HCT116 (cell line): ENCODE measurements around the gene KRT74. TPM values are rescaled to one million over a fixed set of nuclear protein-coding genes. Genes with fewer than 3 reads are reported as not detected.

Experiments
- ATAC-seq: fragments of 200-7000 bp; cut with Tn5 transposase; 2 replicates; pipeline ENCODE4 v1.9.1; 2020; ENCODE audit warnings: mild to moderate bottlenecking, moderate library complexity
- BruUV-seq: library from RNA; stranded (reverse); fragments of 400-500 nt; replicated peaks from 2 replicates; lab custom pipeline; 2021; lab: Mats Ljungman, UMichigan
- CTCF ChIA-PET: fragments of 300-600 bp; sonication (Branson Sonifier 250); formaldehyde crosslinking; loops from one replicate; lab custom pipeline; 2021; ENCODE audit warnings: antibody characterized with exemption; lab: Charles Lee
- POLR2A ChIA-PET: fragments of 300-600, 350-600 bp; sonication (Branson Sonifier 250); formaldehyde crosslinking; loops from one replicate; lab custom pipeline; 2021; ENCODE audit warnings: antibody characterized with exemption; lab: Charles Lee
- RAD21 ChIA-PET, 2 experiments: fragments of 300-600 bp; sonication (Branson Sonifier 250); formaldehyde crosslinking; loops; one replicate each; lab custom pipeline; 2023; ENCODE audit warnings: low total read pairs in 2 of 2; ENCODE audit not compliant: uncharacterized antibody in 2 of 2, unreplicated experiment in 2 of 2, low non-redundant PET in 1 of 2; lab: Charles Lee
- DNase-seq: peaks from one replicate; pipeline ENCODE4 v3.0.0-alpha.2; 2010; ENCODE audit warnings: low read depth, low spot score
- H2AFZ ChIP-seq: fragments of 200-600 bp; shearing (Covaris generic), sonication (generic); 2 replicates; pipeline ENCODE4 v1.6.1; 2017; ENCODE audit warnings: low read depth, mixed run types, mixed read lengths, antibody characterized with exemption, low read length; ENCODE audit not compliant: poor library complexity, severe bottlenecking
- H3K27ac ChIP-seq: 2 replicates; pipeline ENCODE4 v1.5.1; 2012; ENCODE audit warnings: low read depth, low read length
- H3K27me3 ChIP-seq: fragments of 200-600 bp; sonication (generic); 2 replicates; pipeline ENCODE4 v1.6.1; 2016; ENCODE audit warnings: mixed run types, low read length, mixed read lengths; ENCODE audit not compliant: insufficient read depth
- H3K36me3 ChIP-seq, 2 experiments: fragments of 200-500 bp in 1 of 2; fragments of 200-600 bp in 1 of 2; sonication (Bioruptor generic) in 1 of 2; sonication (generic) in 1 of 2; 2 replicates each; pipeline versions ENCODE4 v1.5.1 to v1.6.1; 2014 to 2016; ENCODE audit warnings: low read length in 2 of 2, inconsistent platforms in 1 of 2, mixed read lengths in 1 of 2, mixed run types in 1 of 2; ENCODE audit not compliant: insufficient read depth in 2 of 2, control insufficient read depth in 1 of 2
- H3K4me1 ChIP-seq, 2 experiments: fragments of 200-600 bp in 1 of 2; sonication (generic) in 1 of 2; 2 replicates each; pipeline versions ENCODE4 v1.5.1 to v1.6.1; 2012 to 2017; ENCODE audit warnings: low read length in 2 of 2, inconsistent platforms in 1 of 2, mild to moderate bottlenecking in 1 of 2, mixed read lengths in 1 of 2, mixed run types in 1 of 2, moderate library complexity in 1 of 2; ENCODE audit not compliant: insufficient read depth in 2 of 2, control insufficient read depth in 1 of 2
- H3K4me2 ChIP-seq: fragments of 200-600 bp; sonication (generic); 2 replicates; pipeline ENCODE4 v1.6.1; 2017; ENCODE audit warnings: mixed run types, low read length, mixed read lengths
- H3K4me3 ChIP-seq, 2 experiments: fragments of 200-600 bp in 1 of 2; sonication (generic) in 1 of 2; replicated peaks in 1 of 2; 2 replicates each; pipeline ENCODE4 v1.5.1; 2011 to 2016; ENCODE audit warnings: low read length in 2 of 2, control low read depth in 1 of 2, low read depth in 1 of 2, mild to moderate bottlenecking in 1 of 2, mixed read lengths in 1 of 2, mixed run types in 1 of 2
- H3K79me2 ChIP-seq: fragments of 200-600 bp; sonication (generic); 2 replicates; pipeline ENCODE4 v1.6.1; 2017; ENCODE audit warnings: mild to moderate bottlenecking, mixed run types, low read length, moderate library complexity, mixed read lengths; ENCODE audit not compliant: insufficient read depth
- H3K9ac ChIP-seq: fragments of 200-600 bp; sonication (generic); 2 replicates; pipeline ENCODE4 v1.6.1; 2016; ENCODE audit warnings: low read length, mixed read lengths
- H3K9me2 ChIP-seq: fragments of 200-600 bp; sonication (generic), shearing (Covaris generic); 2 replicates; pipeline ENCODE4 v1.6.1; 2017; ENCODE audit warnings: mixed run types, mild to moderate bottlenecking, moderate library complexity; ENCODE audit not compliant: insufficient read depth
- H3K9me3 ChIP-seq, 2 experiments: fragments of 200-500 bp in 1 of 2; fragments of 200-600 bp in 1 of 2; sonication (Bioruptor generic) in 1 of 2; sonication (generic) in 1 of 2; 2 replicates each; pipeline ENCODE4 v1.6.1; 2014 to 2017; ENCODE audit warnings: low read length in 2 of 2, mixed read lengths in 2 of 2, inconsistent platforms in 1 of 2, low read depth in 1 of 2, mild to moderate bottlenecking in 1 of 2, mixed run types in 1 of 2, moderate library complexity in 1 of 2; ENCODE audit not compliant: control insufficient read depth in 1 of 2, insufficient read depth in 1 of 2
- H4K20me1 ChIP-seq: fragments of 200-600 bp; sonication (generic), shearing (Covaris generic); 2 replicates; pipeline ENCODE4 v1.6.1; 2017; ENCODE audit warnings: mixed run types, mild to moderate bottlenecking, moderate library complexity; ENCODE audit not compliant: insufficient read depth
- CBX3 ChIP-seq: IDR thresholded peaks from 2 replicates; pipeline ENCODE4 v1.6.1; 2012; ENCODE audit warnings: low read depth
- CEBPB ChIP-seq: IDR thresholded peaks from 2 replicates; pipeline ENCODE4 v1.6.1; 2012; ENCODE audit warnings: low read depth
- EZH2 ChIP-seq: fragments of 200-600 bp; sonication (generic); IDR thresholded peaks from 2 replicates; pipeline ENCODE4 v1.6.1; 2017; ENCODE audit warnings: antibody characterized with exemption, mixed run types
- FOSL1 ChIP-seq: IDR thresholded peaks from 2 replicates; pipeline ENCODE4 v1.6.1; 2012; ENCODE audit warnings: low read depth
- POLR2AphosphoS5 ChIP-seq: IDR thresholded peaks from 2 replicates; pipeline ENCODE4 v1.6.1; 2011; ENCODE audit warnings: mild to moderate bottlenecking, low read depth, low read length, moderate library complexity
- SIN3A ChIP-seq: IDR thresholded peaks from 2 replicates; pipeline ENCODE4 v1.6.1; 2012; ENCODE audit warnings: low read depth
- TCF7L2 ChIP-seq: IDR thresholded peaks from 2 replicates; pipeline ENCODE4 v1.7.0; 2011; ENCODE audit warnings: borderline replicate concordance, inconsistent platforms; ENCODE audit not compliant: insufficient read depth, insufficient read length; ENCODE audit errors: extremely low read depth
- intact Hi-C: fragments of 100-400 bp; cut with micrococcal nuclease; formaldehyde crosslinking; loops from 2 replicates; pipeline ENCODE4 v1.10.0; 2022
- total RNA-seq: library from RNA; stranded (reverse); gene quantifications from one replicate; pipeline ENCODE4 v1.2.1, GENCODE V29; 2021; ENCODE audit not compliant: unreplicated experiment
- TF ChIP-seq, protein P1 (sequence below): IDR thresholded peaks from 2 replicates; pipeline ENCODE4 v1.6.1; 2011; ENCODE audit warnings: mild to moderate bottlenecking, low read length, moderate library complexity; ENCODE audit not compliant: insufficient replicate concordance; ENCODE audit errors: extremely low read depth
- TF ChIP-seq, protein P2 (sequence below): IDR thresholded peaks from 2 replicates; pipeline ENCODE4 v1.6.1; 2012; ENCODE audit warnings: low read depth

KRT74 gene
- total RNA-seq, 1 experiment from 2014 or later, result not detected

DNA sequence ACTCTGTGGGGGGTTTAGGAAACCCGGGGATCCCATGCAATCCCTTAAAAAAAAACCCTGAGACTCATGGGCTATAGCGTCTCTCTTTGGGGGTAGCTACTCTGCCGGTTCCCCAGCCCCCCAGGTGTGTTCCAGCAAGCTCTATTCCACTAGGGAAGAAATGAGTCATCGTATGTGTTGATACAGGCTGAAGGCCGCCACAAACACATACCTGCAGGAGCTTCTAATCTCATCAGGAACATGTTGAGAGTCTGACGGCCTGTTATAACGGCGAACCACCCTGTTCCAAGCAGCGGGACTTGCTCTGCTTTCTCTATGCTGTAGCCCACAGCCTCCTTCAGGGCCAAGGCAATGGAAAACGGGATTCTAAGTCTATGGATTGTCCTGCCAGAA lies 52.5 kb downstream of the KRT74 start (continued):
- TF ChIP-seq TCF7L2, result no peak
- no peak; the same call in 1 of the 2 replicates for TF ChIP-seq POLR2AphosphoS5
- TF ChIP-seq EZH2, result no peak
- TF ChIP-seq, protein P1, sequence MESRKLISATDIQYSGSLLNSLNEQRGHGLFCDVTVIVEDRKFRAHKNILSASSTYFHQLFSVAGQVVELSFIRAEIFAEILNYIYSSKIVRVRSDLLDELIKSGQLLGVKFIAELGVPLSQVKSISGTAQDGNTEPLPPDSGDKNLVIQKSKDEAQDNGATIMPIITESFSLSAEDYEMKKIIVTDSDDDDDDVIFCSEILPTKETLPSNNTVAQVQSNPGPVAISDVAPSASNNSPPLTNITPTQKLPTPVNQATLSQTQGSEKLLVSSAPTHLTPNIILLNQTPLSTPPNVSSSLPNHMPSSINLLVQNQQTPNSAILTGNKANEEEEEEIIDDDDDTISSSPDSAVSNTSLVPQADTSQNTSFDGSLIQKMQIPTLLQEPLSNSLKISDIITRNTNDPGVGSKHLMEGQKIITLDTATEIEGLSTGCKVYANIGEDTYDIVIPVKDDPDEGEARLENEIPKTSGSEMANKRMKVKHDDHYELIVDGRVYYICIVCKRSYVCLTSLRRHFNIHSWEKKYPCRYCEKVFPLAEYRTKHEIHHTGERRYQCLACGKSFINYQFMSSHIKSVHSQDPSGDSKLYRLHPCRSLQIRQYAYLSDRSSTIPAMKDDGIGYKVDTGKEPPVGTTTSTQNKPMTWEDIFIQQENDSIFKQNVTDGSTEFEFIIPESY, result no peak
- TF ChIP-seq FOSL1, result peak; percentile 88
- TF ChIP-seq CEBPB, result no peak; the same call in 1 of the 2 replicates

DNA sequence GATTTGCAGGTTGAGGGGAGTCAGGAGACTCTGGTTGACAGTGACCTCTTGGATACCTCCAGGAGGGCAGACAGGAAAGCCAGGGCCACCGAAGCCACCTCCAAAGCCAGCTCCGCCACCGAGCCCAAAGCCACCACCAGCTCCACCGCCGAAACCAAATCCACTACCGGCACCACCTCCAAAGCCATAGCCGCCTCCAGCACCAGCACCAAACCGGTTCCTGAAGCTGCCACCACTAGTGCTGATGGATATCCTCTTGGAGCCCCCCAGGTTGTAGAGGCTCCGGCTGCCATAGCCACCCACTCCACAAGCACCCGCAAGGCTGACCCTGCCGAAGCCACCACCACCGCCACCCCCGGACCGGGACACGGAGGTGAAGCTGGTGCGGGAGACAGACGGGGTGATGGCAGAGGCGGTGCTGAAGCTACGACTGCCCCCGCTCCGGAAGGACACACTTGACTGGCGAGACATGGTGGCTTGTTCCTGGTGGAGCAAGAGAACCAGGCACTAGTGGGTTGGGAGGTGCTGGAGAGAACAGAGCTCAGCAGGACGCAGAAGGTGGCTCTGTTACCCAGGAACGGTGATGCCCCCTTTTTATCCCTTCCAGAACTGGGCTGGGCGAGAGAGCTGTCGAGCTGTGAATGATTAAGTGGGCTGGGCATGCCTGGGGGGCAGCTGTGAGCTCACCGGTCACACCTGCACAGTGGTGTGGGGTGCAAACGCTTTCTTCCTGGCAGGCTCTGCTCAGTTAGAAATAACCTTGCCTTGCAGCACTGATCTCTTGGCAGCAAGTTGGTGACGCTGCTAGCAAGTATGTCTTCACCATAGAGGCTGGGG lies 53.6 kb downstream of the KRT74 start, which contains the start of gene KRT5:
Gene KRT5 (minus strand): TSS at position 569 of the 837 bp plus-strand sequence. CDS start 98 bp downstream, at position 471.
- peak within 1 kb of the TSS; percentile 55 for H3K27ac ChIP-seq
- peak within 1 kb of the TSS; percentile 96 for H2AFZ ChIP-seq
- RAD21 ChIA-PET, result no interaction called here
- H3K9ac ChIP-seq, result peak within 1 kb of the TSS; percentile 49
- H3K79me2 ChIP-seq, result no peaks in the 10 kb centered on the region
- peak within 1 kb of the TSS in 1 of 2 experiments; percentile 33; a peak in 2 of 4 replicates for H3K4me3 ChIP-seq
- no peaks in the 10 kb centered on the region for H3K9me2 ChIP-seq
- POLR2A ChIA-PET, result interaction anchor here (2.1 kb wide), 1 partner anchor 373 kb away, joined by 5 read pairs; no protein-coding TSS in a partner anchor
- BruUV-seq, result no TSS peak
- intact Hi-C loops, result no loop called here
- peak within 1 kb of the TSS; percentile 73 for H3K4me2 ChIP-seq
- CTCF ChIA-PET, result interaction anchor here (1.1 to 2.0 kb wide), 3 partner anchors 16 to 350 kb away, joined by 3 to 7 read pairs (median 7); no protein-coding TSS in a partner anchor
- TF ChIP-seq CBX3, result no peak
- TF ChIP-seq, protein P2, sequence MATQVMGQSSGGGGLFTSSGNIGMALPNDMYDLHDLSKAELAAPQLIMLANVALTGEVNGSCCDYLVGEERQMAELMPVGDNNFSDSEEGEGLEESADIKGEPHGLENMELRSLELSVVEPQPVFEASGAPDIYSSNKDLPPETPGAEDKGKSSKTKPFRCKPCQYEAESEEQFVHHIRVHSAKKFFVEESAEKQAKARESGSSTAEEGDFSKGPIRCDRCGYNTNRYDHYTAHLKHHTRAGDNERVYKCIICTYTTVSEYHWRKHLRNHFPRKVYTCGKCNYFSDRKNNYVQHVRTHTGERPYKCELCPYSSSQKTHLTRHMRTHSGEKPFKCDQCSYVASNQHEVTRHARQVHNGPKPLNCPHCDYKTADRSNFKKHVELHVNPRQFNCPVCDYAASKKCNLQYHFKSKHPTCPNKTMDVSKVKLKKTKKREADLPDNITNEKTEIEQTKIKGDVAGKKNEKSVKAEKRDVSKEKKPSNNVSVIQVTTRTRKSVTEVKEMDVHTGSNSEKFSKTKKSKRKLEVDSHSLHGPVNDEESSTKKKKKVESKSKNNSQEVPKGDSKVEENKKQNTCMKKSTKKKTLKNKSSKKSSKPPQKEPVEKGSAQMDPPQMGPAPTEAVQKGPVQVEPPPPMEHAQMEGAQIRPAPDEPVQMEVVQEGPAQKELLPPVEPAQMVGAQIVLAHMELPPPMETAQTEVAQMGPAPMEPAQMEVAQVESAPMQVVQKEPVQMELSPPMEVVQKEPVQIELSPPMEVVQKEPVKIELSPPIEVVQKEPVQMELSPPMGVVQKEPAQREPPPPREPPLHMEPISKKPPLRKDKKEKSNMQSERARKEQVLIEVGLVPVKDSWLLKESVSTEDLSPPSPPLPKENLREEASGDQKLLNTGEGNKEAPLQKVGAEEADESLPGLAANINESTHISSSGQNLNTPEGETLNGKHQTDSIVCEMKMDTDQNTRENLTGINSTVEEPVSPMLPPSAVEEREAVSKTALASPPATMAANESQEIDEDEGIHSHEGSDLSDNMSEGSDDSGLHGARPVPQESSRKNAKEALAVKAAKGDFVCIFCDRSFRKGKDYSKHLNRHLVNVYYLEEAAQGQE, result no peak
- TF ChIP-seq SIN3A, result no peak
- TF ChIP-seq, all 23 proteins: peak for 0
- Histone ChIP-seq H3K36me3 (no peaks in the 10 kb centered on the region), H3K9me3 (no peaks in the 10 kb centered on the region), H4K20me1 (no peaks in the 10 kb centered on the region), H3K27me3 (no peaks in the 10 kb centered on the region), H3K4me1 (peaks cover 34 to 63% of the 10 kb centered on the region in 2 experiments)
- ATAC-seq, result no peak
- no peak for DNase-seq
